HG02870 (cell line): ENCODE data around the gene PLEKHM1.

Source experiments
- ATAC-seq: cut with Tn5 transposase; IDR thresholded peaks from one replicate; pipeline ENCODE4 v1.9.1; 2021; ENCODE audit warnings: mild to moderate bottlenecking, moderate library complexity; ENCODE audit not compliant: unreplicated experiment

Gene PLEKHM1

DNA sequence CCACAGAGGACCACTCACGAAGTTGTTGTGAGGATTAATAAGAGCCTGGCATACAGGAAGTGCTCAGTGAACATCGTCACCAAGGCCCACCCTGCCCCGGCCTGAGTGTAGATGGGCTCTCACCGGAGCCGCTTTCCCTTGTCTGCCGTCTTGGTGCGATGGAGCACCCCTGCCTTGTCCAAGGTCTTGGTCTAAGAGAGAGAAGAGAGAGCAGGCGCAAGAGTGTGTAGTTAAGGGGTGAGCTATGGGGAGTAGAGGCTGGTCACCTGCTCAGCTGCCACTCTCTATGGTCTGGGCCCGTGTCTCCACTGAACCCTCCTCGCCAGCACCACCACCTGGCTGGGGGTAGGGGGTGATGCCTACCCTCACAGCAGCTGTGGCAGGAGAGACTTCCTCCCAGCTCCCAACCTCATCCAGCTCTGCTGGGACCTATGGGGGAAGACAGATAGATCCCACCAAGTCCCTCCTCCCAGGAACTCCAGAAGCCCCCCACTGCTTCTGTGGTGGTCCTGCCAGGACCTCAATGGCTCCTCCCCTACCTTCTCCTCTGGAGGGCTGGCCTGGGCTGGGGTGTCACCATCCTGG, 86.5 kb downstream of the PLEKHM1 start:
- no peak for ATAC-seq

DNA sequence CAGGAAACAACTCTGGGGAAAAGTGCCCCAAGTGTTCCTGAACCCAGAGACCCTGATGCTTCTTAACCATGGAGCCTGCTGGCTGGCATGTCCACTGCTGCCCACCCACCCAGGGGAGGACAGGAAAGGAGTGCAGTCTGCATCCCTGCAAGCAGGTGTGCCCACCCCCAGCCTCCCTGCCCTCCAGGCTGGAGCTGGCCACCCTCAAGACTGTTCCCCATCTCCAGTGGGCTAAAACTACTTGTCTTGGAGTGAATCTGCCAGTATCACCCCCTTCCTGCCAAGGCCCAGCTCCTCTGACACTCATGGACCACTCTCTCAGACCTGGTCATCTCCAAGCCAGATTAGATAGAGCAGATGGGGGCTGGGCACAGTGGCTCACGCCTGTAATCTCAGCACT, 87.6 kb downstream of the PLEKHM1 start:
- ATAC-seq = no peak

DNA sequence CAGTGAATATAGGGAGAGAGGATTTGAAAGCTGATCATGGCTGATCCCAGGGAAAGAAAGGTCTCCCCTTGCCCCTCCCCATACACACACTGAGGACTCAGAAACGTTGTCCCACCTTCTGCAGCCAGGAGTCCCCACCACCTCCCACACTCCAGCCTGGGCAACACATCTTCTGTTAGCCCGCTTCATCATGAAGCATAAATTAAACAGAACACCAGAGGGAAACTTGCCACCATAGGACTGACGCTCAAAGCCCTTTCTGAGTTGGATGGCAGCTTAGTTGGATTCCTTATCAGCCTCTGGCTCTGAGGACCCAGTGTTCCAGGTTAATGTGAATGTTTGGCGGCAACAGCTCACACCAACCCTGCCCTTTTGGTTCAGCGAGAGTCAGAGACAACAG, 91.7 kb downstream of the PLEKHM1 start:
- no peak for ATAC-seq

DNA sequence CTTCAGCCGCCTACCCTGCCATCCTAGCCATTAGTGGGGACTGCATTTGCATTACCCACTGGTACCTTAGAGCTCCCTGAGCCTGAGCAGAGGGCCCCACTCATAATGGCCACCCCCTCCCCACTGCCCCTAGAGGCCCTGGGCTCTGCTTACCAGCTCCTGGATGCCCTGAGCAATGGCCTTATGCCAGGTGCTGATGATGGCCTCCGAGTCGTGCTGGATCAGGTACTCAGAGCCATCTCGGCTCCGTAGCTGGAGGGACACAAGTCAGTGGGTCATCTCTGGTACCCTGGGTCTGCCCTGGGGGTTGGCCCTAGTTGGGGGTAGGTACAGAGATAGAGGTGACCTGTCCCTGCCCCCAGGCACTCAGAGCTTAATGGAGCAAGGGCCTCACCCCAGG, 92.7 kb downstream of the PLEKHM1 start:
- ATAC-seq = no peak

DNA sequence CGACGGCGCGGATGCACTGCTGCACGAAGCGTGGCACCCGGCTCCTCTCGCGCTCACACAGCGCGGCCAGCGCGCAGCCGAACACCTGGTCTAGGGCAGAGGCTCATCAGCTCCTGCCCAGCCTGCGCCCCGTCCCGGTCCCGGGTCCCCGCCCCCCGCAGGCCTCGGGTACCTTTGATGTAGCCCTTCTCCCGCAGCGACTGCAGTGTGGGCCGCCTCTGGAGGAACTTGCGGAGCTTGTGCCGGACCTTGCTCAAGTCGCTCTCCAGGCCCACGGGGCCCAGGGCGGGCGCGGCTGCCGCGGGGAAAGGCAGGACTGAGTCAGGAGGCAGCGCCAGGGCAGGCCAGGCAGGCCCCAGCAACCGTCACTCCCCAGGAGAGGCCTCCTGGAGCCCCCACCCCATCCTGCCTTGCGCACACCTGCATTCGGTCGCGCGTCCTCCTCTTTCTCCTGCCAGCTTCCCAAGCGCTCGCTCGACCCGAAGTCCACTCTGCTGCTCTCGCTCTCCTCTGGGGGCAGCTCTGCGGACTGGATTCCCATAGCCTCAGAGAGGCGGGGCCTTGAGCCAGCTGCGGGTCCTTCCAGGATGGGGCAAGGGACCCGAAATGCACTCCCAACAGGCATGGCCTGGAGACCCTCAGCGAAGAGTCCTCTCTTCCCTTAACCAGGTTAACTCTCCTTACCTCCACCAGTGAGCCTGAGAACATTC, 93.9 kb downstream of the PLEKHM1 start:
- ATAC-seq = no peak

DNA sequence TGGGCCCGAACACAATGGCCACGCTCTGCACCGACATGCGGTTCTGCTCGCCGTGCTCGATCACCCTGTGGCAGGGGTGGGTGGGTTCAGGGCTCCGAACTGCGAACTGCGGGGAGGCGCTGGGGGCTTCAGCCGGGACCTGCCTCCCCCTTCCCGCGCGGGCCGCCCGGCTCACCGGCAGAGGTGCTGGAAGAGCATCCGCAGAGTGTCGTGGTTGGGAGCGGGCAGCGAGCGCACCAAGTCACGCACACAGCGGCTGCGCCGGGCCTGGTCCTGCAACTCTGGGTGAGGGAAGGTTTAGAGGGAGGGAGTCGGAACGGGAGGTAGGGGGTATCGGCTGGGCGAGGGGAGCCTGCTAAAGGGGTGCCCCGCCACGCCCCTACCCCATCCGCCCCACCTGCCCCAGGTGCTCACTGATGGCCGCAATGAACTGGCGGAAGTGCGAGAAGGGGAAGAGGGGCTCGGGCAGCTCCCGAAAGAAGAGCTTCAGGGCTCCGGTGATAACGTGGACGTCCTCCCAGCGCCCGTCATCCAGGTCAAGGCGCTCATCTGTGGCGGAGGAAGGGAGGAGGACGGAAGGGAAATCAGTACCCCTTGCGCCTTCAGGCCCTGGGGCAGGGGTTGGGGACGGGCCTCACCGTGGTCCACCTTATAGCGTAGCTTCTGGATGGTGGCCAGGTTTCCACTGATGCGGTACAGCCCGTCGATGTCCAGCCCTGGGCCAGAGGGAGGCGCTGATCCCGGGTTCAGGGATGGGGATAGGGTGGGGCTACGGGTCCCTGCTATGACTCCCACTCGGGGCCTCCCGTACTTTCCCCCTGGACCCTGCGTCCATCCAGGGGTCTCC, 94.7 kb downstream of the PLEKHM1 start:
- ATAC-seq = no peak

DNA sequence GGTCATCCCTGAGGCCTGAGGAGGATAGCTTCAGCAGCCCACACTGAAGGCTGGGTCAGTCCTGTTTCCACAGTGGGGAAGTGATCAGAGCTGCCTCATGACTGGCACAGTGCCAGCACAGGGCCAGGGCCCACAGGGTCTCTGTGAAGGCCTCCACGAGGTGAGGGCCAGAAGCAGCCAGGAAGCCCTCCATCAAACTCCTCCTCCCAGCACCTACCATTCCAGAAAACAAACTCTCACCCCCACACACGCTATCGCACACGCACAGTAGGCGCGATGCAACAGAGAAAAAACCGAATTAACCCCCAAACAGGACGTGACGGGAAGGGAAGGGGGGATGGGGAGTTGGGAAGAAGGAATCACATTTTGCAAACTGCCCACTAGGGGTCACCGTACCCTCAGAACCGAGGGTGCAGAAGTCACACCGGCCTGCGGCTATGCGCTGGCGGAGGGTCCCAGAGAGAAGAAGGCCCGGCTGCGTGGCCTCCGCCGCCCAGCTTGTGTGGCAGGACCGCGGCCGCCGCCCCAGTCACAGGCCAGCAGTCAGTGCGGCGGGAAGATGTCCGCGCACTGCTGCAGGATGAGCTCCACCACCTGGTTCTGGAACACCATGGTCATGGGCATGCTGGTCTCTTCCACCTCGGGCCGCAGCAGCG, 95.5 kb downstream of the PLEKHM1 start:
- ATAC-seq = no peak

DNA sequence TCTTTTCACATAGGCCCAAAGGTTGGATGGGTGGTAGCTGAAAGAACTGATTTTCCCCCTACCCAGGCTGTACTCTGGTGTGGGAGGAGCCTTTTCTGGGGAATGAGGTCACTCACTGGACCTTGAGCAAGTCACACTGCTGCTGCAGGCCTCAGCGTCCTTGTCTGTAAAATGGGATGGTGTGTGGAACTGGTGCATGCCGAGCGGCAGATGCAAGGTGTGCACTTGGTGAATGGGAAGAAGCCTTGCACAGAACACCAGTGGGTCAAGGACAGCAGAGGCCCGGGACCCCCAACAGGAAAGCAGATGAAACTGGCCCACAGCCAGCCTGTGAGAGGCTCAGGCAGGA, 96.0 kb downstream of the PLEKHM1 start:
- ATAC-seq = no peak

DNA sequence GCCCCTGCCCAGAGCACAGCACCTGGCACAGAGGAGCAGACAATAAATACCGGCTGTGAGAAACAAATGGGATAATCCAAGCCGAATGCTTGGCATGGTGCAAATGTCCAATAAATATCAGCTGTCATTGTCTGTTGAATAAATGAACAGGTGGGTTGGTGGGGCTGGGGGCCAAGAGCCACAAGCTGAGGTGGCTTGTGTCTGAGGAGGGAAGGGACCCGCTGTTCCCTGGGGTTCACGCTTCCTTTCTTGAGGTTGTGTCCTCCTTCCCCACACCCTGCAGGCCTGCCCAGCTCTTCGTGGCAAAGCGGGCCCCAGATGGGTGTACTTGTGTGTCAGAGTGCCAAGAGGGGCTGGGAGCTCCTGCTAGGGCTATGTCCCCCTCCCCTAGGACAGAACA, 96.4 kb downstream of the PLEKHM1 start:
- ATAC-seq = no peak

DNA sequence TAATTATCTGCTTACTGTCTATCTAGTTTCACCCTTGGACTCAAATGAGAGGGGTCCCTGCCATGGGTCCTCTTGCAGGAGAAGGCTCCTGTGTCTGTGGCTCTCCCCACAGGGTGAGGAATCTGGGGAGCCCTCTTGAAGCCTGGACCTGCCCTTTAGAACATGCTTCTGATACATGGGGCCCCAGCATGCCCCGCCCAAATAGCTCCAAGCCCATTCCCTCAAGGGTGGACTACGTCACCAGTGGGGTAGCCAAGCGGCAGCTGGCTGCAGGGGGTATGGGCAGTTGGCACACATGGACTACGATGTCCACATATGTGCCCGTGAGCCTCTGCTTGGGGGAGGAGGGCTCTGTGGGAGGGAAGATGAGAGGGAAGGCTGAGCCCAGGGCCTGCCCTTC, 97.1 kb downstream of the PLEKHM1 start:
- ATAC-seq = no peak

DNA sequence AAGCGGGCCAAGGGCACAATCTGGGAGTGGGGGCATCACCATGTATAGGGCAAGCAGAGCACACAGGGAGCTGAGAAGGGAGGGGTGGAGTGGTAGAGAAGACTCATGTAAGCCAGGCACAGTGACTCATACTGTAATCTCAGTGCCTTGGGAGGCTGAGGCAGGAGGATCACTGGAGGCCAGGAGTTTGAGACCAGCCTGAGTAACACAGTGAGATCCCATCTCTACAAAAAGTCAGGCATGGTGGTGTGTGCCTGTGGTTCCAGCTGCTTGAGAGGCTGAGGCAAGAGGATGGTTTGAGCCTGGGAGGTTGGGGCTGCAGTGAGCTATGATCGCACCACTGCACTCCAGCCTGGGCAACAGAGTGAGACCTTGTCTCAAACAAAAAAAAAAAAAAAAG, 98.6 kb downstream of the PLEKHM1 start:
- ATAC-seq = no peak

DNA sequence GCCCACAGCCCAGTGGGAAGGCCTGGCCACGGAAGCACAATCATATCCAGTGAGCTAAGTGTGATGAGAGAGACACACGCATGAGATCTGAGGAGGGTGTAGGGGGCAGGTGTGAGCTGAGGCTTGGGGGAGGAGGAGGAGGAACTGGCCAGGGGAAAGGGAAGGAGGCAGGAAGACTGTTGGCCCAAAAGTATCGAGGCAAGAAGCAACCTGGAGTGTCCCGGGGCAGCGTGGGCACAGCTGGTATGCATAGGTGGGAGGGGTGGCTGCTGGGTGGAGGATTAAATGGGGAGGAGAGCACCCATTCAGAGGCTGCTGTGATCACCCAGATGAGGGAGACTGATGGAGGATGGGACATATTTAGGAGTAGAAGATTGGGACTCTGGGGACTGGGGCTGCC, 99.2 kb downstream of the PLEKHM1 start:
- no peak for ATAC-seq

DNA sequence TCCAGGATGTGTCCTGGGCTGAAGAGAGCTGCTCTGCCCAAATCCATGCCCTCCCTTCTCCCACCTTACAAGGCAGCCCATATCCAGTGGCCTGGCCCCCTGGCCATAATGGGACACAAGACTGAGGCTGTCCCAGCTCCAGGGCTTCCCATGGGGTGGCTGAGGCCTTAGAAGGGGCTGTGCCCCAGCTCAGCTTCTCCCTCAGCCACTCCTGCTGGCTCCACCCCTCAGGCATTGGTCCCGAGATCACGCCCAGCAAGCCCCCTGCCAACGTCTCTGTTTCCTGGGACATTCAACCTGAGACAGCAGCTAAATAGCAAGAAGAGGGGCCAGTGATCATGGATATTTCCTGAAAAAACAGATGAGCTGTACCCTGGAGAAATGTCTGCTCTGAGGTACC, 101.2 kb downstream of the PLEKHM1 start:
- ATAC-seq = no peak

DNA sequence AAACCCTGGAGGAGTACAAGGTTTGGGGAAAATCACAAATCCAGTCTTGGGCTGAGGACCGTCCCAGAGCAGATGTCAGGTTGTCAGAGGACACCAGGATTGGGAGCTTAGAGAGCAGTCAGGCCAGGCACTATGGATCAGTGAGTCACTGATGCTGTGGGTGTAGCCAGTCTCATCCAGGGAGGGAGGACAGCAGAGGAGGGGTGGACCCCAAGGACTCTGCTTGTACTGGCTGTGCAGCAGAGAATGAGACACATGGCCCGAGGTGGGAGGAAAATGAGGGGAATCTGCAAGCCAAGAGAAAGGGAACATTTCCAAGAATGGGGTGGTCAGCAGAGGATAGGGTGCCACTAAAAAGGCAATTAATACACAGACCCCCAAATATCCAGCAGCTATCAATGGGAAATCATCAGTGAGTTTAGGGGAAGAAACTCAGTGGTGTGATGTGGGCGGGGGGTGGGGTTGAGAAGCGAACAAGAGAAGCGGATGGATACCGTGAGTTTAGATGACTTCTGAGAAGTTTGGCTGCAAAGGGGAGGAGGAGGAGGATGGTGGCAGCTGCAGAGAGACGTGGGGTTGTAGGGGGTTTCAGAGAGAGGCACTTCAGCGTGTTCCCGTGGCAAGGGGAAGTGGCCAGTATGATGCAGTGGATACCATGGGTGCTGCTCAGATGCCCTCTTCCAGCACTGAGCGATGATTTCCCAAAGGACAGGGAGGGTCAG, 101.8 kb downstream of the PLEKHM1 start:
- ATAC-seq = no peak

DNA sequence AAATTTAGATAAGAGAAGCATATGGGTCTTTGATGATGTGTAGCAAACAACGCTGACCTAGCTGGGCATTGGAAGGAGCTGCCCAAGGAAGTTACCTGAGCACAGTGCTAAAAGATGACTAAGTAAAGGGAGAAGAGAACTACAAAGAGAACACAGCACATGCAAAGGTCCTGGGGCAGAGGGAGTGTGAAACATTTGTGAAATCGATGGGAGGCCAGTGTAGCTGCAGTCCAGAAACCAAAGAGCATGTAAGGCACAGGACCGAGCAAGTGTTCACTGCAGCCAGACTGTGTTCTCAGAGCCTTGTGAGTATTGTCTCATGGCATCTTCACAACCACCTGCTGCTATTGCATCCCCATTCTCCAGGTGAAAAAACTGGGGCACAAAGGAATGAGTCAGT, 102.8 kb downstream of the PLEKHM1 start:
- ATAC-seq = no peak

DNA sequence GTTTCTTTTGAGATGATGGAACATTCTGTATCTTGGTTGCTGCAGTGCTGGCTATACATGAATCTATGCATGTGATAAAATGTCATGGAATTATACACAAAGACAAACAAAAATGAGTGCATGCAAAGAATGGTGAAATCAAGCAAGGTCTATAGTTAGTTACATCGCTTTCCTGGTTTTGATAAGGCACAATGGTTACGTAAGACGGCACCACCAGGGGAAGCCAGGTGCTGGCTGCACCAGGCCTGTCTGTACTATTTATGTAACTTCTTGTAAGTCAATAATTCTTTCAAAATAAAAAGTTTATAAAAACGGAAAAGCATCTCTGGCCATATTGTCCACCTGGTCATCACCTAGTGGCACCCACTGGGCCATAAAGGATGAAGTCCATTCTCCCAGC, 104.3 kb downstream of the PLEKHM1 start:
- no peak for ATAC-seq
